ENCODE data around the gene MCF2L2. TPM values are rescaled to one million over a fixed set of nuclear protein-coding genes. Genes with fewer than 3 reads are reported as not detected.

MCF2L2 gene
- total RNA-seq, 1 experiment from 2014 or later: 5.3 TPM

GRCh38 chr3:183353421-183353820 is 75.0 kb downstream of the MCF2L2 start:
- DNase-seq: no peak
- H3K36me3 ChIP-seq (replicated peaks; ENCODE audit: control insufficient read depth, insufficient read depth, low read length): no peaks in the 10 kb centered on the region
- H3K4me3 ChIP-seq (ENCODE audit: insufficient read depth, low read depth, low read length): no peak overlapping the region
- no peaks in the 10 kb centered on the region for H3K27me3 ChIP-seq (ENCODE audit: control insufficient read depth, insufficient read depth, low read length)

GRCh38 chr3:183350164-183350563 is 78.3 kb downstream of the MCF2L2 start:
- DNase-seq: no peak
- H3K27me3 ChIP-seq (ENCODE audit: control insufficient read depth, insufficient read depth, low read length): no peaks in the 10 kb centered on the region
- no peaks in the 10 kb centered on the region for H3K36me3 ChIP-seq (replicated peaks; ENCODE audit: control insufficient read depth, insufficient read depth, low read length)
- H3K4me3 ChIP-seq (ENCODE audit: insufficient read depth, low read depth, low read length): no peak overlapping the region

- Histone ChIP-seq H3K27me3 (ENCODE audit: control insufficient read depth, insufficient read depth, low read length) (no peaks in the 10 kb centered on the region), H3K36me3 (replicated peaks; ENCODE audit: control insufficient read depth, insufficient read depth, low read length) (no peaks in the 10 kb centered on the region), H3K4me3 (ENCODE audit: insufficient read depth, low read depth, low read length) (no peak overlapping the region)
- no peak for DNase-seq
Observed at GRCh38 chr3:183349421-183350157, 78.8 kb downstream of the MCF2L2 start.

GRCh38 chr3:183342824-183343223 is 85.6 kb downstream of the MCF2L2 start:
- H3K27me3 ChIP-seq (ENCODE audit: control insufficient read depth, insufficient read depth, low read length): no peaks in the 10 kb centered on the region
- DNase-seq: no peak
- no peaks in the 10 kb centered on the region for H3K36me3 ChIP-seq (replicated peaks; ENCODE audit: control insufficient read depth, insufficient read depth, low read length)
- H3K4me3 ChIP-seq (ENCODE audit: insufficient read depth, low read depth, low read length): no peak overlapping the region

GRCh38 chr3:183341545-183342288 is 86.7 kb downstream of the MCF2L2 start:
- H3K4me3 ChIP-seq (ENCODE audit: insufficient read depth, low read depth, low read length): no peak overlapping the region
- no peaks in the 10 kb centered on the region for H3K27me3 ChIP-seq (ENCODE audit: control insufficient read depth, insufficient read depth, low read length)
- no peaks in the 10 kb centered on the region for H3K36me3 ChIP-seq (replicated peaks; ENCODE audit: control insufficient read depth, insufficient read depth, low read length)
- DNase-seq: no peak

- Histone ChIP-seq H3K36me3 (replicated peaks; ENCODE audit: control insufficient read depth, insufficient read depth, low read length) (no peaks in the 10 kb centered on the region), H3K4me3 (ENCODE audit: insufficient read depth, low read depth, low read length) (no peak overlapping the region), H3K27me3 (ENCODE audit: control insufficient read depth, insufficient read depth, low read length) (no peaks in the 10 kb centered on the region)
- DNase-seq: no peak
Observed at GRCh38 chr3:183340222-183340621, 88.2 kb downstream of the MCF2L2 start.

- DNase-seq: no peak
- H3K27me3 ChIP-seq (ENCODE audit: control insufficient read depth, insufficient read depth, low read length): no peaks in the 10 kb centered on the region
- H3K36me3 ChIP-seq (replicated peaks; ENCODE audit: control insufficient read depth, insufficient read depth, low read length): no peaks in the 10 kb centered on the region
- no peak overlapping the region for H3K4me3 ChIP-seq (ENCODE audit: insufficient read depth, low read depth, low read length)
Observed at GRCh38 chr3:183339461-183340086, 88.8 kb downstream of the MCF2L2 start.

GRCh38 chr3:183338520-183338919 is 89.9 kb downstream of the MCF2L2 start:
- Histone ChIP-seq H3K36me3 (replicated peaks; ENCODE audit: control insufficient read depth, insufficient read depth, low read length) (no peaks in the 10 kb centered on the region), H3K27me3 (ENCODE audit: control insufficient read depth, insufficient read depth, low read length) (no peaks in the 10 kb centered on the region), H3K4me3 (ENCODE audit: insufficient read depth, low read depth, low read length) (no peak overlapping the region)
- DNase-seq: no peak

GRCh38 chr3:183332487-183332886 is 95.9 kb downstream of the MCF2L2 start:
- H3K36me3 ChIP-seq (replicated peaks; ENCODE audit: control insufficient read depth, insufficient read depth, low read length): no peaks in the 10 kb centered on the region
- DNase-seq: no peak

GRCh38 chr3:183331498-183331897 is 96.9 kb downstream of the MCF2L2 start:
- Histone ChIP-seq H3K36me3 (replicated peaks; ENCODE audit: control insufficient read depth, insufficient read depth, low read length) (no peaks in the 10 kb centered on the region), H3K27me3 (ENCODE audit: control insufficient read depth, insufficient read depth, low read length) (no peaks in the 10 kb centered on the region), H3K4me3 (ENCODE audit: insufficient read depth, low read depth, low read length) (no peak overlapping the region)
- DNase-seq: no peak

More at GRCh38 chr3:183332487-183332886, 95.9 kb downstream of the MCF2L2 start:
- Histone ChIP-seq H3K4me3 (ENCODE audit: insufficient read depth, low read depth, low read length) (no peak overlapping the region), H3K27me3 (ENCODE audit: control insufficient read depth, insufficient read depth, low read length) (no peaks in the 10 kb centered on the region)

- DNase-seq: peak; percentile 51
- Histone ChIP-seq H3K4me3 (ENCODE audit: insufficient read depth, low read depth, low read length) (no peak overlapping the region), H3K27me3 (ENCODE audit: control insufficient read depth, insufficient read depth, low read length) (no peaks in the 10 kb centered on the region), H3K36me3 (replicated peaks; ENCODE audit: control insufficient read depth, insufficient read depth, low read length) (no peaks in the 10 kb centered on the region)
Observed at GRCh38 chr3:183330881-183331280, 97.5 kb downstream of the MCF2L2 start.

GRCh38 chr3:183329543-183329942 is 98.9 kb downstream of the MCF2L2 start:
- no peak for DNase-seq
- no peaks in the 10 kb centered on the region for H3K36me3 ChIP-seq (replicated peaks; ENCODE audit: control insufficient read depth, insufficient read depth, low read length)
- no peaks in the 10 kb centered on the region for H3K27me3 ChIP-seq (ENCODE audit: control insufficient read depth, insufficient read depth, low read length)
- no peak overlapping the region for H3K4me3 ChIP-seq (ENCODE audit: insufficient read depth, low read depth, low read length)

GRCh38 chr3:183328823-183329222 is 99.6 kb downstream of the MCF2L2 start:
- H3K36me3 ChIP-seq (replicated peaks; ENCODE audit: control insufficient read depth, insufficient read depth, low read length): no peaks in the 10 kb centered on the region
- H3K27me3 ChIP-seq (ENCODE audit: control insufficient read depth, insufficient read depth, low read length): no peaks in the 10 kb centered on the region
- H3K4me3 ChIP-seq (ENCODE audit: insufficient read depth, low read depth, low read length): no peak overlapping the region
- no peak for DNase-seq

- DNase-seq: no peak
- H3K27me3 ChIP-seq (ENCODE audit: control insufficient read depth, insufficient read depth, low read length): no peaks in the 10 kb centered on the region
- H3K36me3 ChIP-seq (replicated peaks; ENCODE audit: control insufficient read depth, insufficient read depth, low read length): no peaks in the 10 kb centered on the region
- no peak overlapping the region for H3K4me3 ChIP-seq (ENCODE audit: insufficient read depth, low read depth, low read length)
Observed at GRCh38 chr3:183328164-183328563, 100.3 kb downstream of the MCF2L2 start.

- Histone ChIP-seq H3K36me3 (replicated peaks; ENCODE audit: control insufficient read depth, insufficient read depth, low read length) (no peaks in the 10 kb centered on the region), H3K27me3 (ENCODE audit: control insufficient read depth, insufficient read depth, low read length) (no peaks in the 10 kb centered on the region), H3K4me3 (ENCODE audit: insufficient read depth, low read depth, low read length) (no peak overlapping the region)
- no peak for DNase-seq
Observed at GRCh38 chr3:183327343-183327742, 101.1 kb downstream of the MCF2L2 start.
